DMS 273 (cell line): ENCODE results near the gene CAMK1D.
"Not testable (repeated sequence)": the region's sequence is repeated elsewhere in the genome, so short reads cannot be mapped to it uniquely, and the experiment has no call there.

Source experiments
- DNase-seq: peaks from one replicate; lab custom pipeline; 2025; ENCODE audit not compliant: unreplicated experiment; lab: John Stamatoyannopoulos, UW

CAMK1D gene

DNA sequence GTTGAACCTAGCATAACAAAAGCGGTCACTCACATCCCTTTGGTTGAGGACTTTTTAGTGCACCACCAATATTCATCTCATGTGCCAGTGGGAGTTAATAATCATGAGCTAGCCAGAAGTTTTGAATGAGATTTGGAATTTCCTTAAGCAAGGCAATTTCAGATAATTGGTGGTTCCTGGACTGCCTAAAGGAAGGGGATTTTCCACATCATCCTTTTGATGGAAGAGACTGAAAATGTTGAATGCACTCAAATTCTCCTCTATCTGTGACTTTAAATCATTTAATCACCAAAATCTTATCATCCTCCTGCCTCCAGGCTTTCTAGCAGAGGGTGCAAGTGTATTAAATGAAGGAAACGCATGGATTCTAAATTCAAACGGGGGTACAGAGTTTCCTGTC is 391.5 kb downstream of the CAMK1D start:
- no peak for DNase-seq

DNA sequence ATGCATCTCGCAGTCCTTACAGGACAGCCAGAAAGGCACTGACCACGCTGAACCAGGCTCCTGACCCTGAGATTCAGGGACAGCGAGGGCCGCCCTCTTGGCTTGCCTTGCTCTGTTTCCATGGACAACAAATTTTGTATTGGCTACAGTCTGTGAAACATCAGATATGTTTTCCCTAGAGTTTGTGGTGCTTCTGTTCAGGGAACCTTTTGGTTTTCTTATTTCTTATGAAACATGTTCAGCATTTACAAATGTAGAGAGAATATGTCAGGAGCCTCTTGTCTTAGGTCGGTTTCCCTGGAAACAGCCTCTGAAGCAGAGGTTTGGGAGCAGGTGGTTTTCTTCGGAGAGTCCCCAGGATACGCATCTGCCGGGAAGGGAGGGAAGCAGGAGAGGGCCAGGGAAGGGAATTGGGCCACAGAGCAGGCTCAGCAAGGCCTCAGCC is 392.0 kb downstream of the CAMK1D start:
- DNase-seq, result no peak

DNA sequence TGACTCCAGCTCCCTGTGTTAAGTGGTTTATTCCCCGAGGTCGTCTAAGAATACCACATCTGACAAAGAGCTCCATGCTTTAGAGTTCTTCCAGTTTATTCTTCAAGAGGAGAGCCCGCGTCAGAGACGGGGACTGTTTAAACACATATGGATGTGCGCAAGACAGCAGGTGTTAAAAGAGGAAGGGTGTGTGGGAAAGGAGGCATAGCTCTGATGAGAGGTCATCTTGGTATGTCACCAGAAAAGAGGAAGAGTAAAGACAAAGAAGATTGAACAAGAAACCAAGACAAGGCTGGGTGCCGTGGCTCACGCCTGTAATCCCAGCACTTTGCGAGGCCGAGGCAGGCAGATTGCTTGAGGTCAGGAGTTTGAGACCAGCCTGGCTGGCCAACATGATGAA is 393.4 kb downstream of the CAMK1D start:
- no peak for DNase-seq

DNA sequence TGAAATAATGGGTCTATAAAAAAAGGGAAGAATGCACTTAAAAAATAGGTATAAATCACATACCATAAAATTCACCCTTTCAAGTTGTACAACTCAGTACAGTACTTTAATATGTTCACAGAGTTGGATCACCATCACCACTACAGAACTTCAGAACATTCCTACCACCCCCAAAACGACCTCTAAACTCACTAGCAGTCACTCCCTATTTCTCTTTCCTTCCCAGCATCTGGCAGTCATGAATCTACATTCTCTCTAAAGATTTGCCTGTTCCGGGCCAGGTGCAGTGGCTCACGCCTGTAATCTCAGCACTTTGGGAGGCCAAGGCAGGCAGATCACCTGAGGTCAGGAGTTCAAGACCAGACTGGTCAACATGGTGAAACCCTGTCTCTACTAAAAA is 394.1 kb downstream of the CAMK1D start:
- DNase-seq, result not testable (repeated sequence)

DNA sequence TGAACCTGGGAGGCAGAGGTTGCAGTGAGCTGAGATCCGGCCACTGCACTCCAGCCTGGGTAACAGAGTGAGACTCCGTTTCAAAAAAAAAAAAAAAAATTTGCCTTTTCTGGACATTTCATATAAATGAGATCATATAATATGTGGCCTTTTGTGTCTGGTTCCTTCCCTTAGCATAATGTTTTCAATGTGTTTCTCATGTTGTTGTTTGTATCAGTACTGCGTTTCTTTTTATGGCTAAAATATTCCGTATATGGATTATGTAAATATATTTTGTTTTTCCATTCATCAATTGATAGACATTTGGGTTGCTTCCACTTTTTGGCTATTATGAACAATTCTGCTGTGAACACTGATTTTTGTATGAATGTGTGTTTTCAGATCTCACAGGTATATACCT is 394.6 kb downstream of the CAMK1D start:
- no peak for DNase-seq

DNA sequence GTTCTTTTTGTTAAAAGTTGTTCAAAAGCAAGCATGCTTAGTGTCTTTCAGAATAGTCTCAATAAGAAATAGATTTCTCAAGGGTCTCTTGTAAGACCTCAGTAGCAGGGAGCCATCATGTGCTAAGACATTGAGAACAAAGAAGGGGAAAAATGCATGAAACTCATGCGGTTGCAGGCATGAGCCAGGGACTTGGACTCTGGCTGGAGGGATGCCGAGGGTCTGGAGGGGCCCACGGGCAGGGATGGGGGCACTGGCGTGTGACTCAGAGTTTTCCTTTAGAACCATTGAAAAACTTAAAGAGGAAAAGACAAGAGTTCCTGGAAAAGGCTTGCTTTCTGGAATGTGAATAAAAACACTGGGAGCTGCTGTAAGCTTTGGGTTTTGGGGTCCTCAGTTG is 398.8 kb downstream of the CAMK1D start:
- no peak for DNase-seq

DNA sequence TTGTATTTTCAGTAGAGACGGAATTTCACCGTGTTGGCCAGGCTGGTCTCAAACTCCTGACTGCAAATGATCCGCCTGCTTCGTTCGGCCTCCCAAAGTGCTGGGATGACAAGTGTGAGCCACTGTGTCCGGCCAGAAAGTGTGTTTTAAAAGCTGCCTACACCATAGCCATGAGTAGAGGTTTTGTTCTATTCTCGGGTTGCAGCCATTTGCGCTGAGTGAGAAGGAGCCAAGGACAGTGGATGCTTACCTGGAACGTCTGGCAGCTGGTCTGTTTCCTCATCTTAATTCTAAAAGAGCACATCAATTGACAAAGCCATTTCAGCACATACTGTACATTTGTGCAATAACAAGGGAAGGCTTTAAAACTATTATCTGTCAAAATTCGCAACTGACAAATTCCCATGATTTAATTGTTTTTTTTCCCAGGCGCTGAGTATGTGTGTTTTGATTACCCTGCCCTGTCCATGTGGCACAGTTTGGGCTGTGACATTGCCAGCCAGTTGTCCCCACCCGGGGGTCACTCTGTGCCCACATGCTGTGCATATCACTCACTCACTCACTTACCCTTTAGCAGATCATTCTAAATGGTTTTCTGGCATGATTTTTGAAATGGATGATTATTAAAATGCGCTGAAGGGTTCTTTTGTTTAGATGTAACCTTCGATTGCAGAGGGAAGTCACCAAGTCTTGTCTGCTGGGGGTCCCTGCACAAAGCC is 400.6 kb downstream of the CAMK1D start:
- DNase-seq, result no peak

DNA sequence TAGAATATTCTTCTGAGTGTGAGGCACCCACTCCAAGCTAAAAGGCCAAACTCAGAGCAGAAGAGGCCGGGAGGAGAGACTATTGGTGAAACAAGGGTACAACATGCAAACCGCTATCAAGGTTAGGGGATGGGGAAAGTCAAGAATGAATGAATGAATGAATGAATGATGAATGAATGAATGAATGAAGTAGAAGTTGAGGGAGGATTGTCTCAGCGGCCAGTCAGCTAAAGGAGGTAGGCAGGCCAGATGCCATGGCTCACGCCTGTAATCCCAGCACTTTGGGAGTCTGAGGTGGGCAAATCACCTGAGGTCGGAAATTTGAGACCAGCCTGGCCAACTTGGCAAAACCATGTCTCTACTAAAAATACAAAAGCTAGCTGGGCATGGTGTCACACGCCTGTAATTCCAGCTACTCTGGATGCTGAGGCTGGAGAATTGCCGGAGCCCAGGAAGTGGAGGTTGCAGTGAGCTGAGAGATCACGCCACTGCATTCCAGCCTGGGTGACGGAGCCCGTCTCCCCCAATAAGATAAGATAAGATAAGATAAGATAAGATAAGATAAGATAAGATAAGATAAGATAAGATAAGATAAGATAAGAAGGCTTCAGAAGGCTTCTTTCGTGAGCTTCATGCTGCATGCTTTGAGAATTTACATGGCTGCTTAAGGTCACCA is 401.3 kb downstream of the CAMK1D start:
- no peak for DNase-seq

DNA sequence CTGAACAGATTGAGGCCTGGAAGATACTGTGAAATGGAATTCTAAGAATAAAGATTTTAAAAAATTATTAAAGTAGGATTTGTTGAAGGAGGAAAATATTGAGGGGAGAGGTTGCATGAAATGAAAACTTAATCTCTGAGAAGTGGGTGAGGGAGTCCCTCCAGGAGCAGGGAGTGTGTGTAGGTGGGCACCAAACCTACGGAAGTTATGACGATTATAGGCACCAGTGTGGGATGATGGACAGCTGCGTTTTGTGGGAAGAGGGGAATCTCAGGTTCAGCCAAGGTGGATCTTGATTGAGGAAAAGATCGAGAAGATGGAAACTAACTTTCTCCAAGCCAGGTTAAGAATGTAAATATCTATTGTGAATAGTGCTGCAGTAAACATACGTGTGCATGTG is 405.7 kb downstream of the CAMK1D start:
- no peak for DNase-seq

DNA sequence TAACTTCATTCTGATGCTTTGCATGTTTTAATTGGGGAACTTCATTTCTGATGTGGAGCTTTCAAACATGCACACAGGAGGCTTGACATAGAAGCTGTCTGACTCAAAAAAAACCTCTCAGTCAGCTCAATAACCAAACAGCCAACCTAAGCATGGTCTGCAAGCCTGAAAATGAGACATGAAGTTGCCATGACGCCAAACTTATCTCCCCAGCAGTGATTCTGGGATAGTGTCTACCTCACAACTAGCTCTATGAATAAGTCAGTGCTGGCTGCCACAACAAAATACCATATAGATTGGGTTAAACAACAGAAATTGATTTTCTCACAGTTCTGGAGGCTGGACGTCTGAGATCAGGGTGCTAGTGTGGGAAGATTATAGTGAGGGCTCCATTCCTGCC is 408.0 kb downstream of the CAMK1D start:
- no peak for DNase-seq

DNA sequence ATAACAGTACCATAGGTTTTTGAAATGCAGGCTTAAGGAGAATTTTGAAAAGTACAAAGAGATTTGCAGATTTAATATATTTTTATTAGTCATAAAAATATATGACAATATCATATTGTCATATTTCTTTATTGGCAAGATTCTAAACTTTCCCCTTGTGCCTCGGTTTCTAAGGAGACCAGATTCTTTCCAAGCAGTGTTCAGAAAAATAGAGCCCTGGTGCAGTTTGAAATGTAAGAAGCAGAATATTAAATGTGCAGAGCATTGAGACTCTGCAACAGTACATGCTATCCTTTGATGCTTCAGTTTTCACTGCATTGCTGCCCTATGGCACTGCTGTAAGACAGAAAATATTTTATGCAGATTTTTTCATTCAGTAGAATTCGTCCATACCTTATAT is 408.9 kb downstream of the CAMK1D start:
- DNase-seq, result no peak

DNA sequence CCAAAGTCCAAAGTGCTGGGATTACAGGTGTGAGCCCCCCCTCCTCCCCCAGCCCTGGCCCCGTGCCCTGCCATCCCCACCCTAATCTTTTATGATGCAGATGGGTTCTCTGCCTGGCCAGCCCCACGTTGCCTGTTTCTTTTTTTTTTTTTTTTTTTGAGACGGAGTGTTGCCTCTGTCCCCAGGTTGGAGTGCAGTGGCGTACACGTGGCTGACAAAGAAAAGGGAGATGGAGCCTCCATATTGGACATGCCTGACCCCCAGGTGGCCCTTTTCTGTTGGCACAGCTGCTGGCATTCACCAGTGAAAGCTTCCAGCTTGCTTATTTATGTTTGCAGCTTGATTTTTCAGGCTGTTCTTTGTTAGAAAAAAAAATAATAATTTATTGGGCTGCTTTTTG is 416.9 kb downstream of the CAMK1D start:
- no peak for DNase-seq

DNA sequence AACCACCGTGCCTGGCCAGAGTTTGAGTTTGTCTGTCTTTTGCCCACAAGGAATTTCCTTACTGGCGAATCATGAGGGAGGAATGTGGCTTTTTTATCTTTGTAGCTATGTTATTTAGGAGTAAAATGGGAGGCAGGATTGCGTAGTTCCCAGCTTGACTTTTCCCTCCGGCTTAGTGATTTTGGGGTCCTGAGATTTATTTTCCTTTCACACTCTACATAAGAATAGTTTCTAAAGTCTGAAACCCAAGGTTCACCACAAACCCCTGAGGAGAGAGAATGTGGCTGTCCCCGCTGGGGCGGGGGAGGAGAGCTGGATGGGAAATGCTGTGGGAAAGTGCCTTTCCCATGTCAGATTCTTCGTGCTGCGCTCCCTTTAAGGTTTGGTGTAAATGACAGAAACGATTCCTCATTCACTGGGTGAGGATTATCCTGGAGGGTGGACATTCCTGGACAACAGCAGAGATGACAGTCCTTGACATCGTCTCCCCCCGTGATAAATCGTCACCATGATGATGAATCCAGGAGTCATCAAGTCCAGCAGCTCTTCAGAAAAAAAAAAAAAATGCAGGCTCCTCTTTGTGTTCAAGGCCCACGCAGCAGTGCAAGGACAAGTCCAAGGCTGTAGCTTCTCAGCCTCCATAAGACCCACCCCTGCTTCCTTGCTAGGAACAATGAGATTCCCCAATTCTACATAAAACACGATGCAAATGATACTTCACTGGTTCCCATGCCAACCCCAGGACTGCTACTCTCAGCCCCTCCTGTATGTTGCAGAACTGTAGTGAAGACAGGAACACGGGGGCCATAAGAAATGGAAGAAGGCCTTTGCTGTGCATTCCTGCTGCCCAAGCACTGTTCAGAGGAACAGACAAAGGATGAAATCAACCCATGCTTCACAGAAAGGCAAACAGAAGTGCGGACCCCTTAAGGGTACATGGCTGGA is 419.1 kb downstream of the CAMK1D start:
- no peak for DNase-seq

DNA sequence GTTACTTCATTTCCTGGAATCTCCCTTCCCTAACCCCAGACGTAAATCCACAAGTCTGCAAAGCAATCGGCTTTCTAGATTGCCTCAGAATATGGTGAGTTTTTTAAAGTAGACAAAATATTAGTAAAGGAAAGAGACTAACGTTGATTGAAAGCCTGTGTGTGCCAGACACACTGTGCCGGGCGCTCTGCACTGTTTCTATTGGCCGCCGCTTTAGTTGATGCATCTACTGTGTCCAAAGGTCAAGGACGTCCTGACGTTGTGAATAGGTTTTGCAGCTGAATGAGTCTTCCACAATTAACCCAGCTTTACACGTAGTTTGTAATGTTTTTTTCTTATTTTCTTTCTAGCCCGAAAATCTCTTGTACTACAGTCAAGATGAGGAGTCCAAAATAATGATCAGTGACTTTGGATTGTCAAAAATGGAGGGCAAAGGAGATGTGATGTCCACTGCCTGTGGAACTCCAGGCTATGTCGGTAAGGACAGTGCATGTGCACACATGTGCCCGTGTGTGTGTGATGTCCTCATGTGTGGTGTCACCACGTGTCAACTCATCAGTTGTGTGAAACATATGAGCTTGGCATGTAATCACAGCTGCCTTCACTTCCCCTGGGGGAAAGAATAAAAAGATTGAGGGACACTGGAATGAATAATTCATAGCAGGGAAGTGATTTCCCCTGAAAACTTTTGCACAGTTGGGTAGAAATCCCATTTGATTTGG is 420.1 kb downstream of the CAMK1D start:
- DNase-seq, result no peak

DNA sequence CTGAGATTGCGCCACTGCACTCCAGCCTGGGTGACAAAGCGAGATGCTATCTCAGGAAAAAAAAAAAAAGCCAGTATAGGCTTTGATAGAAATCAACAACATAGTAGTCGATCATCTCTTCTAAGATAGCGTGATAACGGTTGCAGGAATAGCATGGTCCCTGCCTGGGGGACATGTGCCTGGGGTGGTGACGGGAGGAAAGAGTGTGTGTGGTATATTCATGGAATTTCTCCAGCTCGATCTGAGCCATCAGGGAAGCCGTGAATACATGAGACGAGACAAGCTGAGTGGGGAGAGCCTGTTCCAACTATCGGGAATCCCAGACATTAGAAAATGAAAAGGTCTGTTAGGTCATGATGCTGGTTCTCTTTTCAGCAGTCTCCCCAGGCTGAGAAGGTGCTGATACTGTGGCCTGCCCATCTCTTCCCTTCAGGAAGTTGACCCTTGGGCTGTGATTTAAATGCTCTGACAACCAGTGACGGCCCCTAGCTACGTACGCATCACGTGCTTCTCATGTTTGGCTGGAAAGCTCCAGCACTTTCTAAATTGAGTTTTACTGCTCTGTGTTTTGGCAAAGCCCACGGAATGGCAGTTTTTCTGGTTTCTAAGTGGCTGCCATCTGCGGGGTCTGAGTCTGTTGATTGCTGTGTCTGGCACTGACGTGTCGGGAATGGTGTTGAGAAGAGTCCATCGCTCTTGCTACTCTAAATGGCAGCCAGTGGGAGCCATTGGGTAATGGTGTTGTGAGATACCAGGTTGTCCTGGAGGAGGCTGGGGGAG is 422.8 kb downstream of the CAMK1D start:
- no peak for DNase-seq

DNA sequence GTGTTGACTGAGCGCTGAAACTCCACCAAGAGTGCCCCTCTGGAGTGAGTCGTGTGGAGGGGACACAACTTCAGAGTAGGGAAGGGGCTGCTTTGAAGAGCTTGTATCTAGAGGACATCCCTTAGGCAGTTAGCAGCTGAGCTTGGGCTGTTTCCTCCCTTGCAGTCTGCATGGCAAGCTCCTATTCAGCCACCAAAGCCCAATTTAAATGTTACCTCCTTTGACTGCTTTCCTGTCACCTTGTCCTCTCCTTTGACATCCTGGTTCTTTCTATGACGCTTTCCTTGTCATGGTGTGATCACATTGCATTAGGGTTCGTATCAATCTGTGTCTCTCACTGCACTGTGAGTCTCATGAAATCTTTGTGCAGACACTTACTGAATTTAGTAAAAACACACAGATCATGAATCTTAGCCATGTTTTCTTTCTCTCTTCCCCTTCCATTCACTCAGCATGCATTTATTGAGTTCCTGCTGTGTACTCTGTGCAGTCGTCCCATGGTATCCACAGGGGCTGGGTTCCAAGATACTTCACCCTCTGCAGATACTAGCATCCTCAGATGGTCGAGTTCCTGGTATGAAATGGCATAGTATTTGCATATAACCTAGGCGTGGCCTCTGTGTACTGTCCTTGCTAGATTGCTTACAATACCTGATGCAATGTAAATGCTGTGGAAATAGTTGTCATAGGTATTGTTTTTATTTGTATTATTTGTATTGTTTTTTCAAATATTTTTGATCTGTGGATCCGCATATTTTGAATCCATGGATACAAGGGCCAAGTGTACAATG is 423.6 kb downstream of the CAMK1D start:
- no peak for DNase-seq

DNA sequence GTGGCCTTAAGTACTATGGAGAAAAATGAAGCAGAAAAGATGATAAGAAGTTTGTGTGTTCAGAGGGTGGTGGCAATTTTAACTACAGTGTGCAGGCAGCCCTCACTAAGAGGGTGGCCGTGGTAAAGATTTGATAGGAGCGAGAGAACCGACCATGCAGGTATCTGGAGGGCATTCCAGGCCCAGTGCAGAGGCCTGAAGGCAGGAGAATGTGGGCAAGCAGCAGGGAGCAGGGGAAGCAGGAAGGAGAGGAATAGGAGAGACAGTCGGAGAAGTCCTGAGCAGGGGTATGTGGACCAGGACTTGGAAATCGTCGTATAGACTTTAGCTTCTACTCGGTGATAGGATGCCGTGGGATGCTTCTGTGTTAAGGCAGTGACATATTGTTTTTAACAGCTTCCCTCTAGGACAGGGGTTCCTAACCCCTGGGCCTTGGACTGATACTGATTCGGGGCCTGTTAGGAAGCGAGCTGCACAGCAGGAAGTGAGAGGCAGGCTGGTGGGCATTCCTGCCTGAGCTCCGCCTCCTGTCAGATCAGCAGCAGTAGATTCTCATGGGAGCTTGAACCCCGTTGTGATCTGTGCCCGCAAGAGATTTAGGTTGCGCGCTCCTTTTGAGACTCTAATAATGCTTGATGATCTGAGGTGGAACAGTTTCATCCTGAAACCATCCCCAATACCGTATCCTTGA is 425.0 kb downstream of the CAMK1D start:
- no peak for DNase-seq

DNA sequence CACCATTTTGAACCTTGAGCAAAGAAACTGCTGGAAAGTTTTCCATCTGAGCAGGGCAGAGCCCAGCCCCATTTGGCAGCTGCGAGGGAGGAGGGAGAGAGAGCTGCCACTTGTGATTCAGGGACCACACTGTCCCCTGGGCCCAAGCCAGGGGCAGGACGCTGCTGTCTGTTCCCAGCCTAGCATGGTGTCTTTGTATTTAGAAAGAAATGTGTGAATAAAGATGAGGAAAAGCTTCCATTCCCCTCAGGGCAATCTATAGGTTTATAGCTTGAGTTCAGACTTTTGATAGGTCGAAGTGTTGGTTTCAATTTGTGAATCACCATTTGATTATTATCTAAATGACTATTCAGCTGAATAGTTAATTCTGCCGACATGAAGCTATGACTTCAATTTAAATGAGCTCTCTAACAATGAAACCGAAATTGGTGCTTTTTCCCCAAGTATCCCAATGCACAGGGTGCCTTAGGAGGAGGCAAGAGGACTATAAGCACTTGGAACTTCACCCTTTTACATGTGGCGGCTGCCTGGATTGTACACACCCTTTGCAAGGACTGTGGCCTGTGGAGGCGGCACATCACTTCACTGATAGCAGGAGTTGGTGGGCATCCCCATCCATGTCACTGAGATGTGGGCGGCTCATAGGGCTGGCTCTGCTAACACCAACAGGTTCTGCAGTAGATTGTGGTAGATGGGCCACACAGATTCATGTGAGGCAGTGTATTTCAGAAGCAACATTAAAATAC is 428.7 kb downstream of the CAMK1D start:
- DNase-seq, result no peak
